ENCODE results near the gene ARIH2. TPM values are rescaled to one million over a fixed set of nuclear protein-coding genes. Genes with fewer than 3 reads are reported as not detected.
A peak's percentile ranks its signal among the peaks of the same experiment; 100 is the strongest.

ARIH2 gene
- total RNA-seq, 4 donors from 2014 or later, result 118 to 176 (median 143) TPM

DNA sequence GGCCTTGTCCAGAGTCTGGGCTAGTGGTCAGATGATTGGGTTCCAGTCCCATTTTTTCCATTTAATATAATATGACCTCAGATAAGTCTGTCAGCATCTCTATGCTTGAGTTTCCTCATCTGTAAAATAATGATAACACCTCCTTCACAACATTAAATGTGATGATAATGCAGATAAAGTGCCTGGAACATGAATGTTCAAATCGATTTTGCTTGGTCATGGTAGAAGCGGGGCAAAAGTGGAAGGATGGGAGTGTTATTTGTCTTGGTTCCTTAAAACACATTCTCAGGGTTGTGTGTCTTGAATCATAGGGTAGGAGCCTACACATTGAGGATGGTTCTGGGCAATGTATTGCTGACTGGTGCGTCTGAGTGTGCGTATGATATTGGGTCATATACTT lies 16.9 kb downstream of the ARIH2 start:
- H3K27me3 ChIP-seq, result no peaks in the 10 kb centered on the region
- in situ Hi-C loops (cut with MboI; ENCODE audit: low sequenced_read_pairs in 4 of 4) (no loop called here), intact Hi-C loops (cut with DNase I; ENCODE audit: low total_unique reads) (no loop called here)
- peaks cover 50 to 63% of the 10 kb centered on the region in 2 donors for H3K4me1 ChIP-seq
- H3K36me3 ChIP-seq, result no peaks in the 10 kb centered on the region
- no peaks in the 10 kb centered on the region for H3K9me3 ChIP-seq
- no peak for ATAC-seq
- DNase-seq, result no peak
- H3K4me3 ChIP-seq, result peak overlapping the region in 2 of 4 donors; percentile 15 to 16
- H3K27ac ChIP-seq, result peak overlapping the region; percentile 72 to 81 (median 77)
- TF ChIP-seq POLR2A (IDR thresholded peaks at IDR 0.05), result no peak
- TF ChIP-seq, protein P1, sequence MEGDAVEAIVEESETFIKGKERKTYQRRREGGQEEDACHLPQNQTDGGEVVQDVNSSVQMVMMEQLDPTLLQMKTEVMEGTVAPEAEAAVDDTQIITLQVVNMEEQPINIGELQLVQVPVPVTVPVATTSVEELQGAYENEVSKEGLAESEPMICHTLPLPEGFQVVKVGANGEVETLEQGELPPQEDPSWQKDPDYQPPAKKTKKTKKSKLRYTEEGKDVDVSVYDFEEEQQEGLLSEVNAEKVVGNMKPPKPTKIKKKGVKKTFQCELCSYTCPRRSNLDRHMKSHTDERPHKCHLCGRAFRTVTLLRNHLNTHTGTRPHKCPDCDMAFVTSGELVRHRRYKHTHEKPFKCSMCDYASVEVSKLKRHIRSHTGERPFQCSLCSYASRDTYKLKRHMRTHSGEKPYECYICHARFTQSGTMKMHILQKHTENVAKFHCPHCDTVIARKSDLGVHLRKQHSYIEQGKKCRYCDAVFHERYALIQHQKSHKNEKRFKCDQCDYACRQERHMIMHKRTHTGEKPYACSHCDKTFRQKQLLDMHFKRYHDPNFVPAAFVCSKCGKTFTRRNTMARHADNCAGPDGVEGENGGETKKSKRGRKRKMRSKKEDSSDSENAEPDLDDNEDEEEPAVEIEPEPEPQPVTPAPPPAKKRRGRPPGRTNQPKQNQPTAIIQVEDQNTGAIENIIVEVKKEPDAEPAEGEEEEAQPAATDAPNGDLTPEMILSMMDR (IDR thresholded peaks at IDR 0.05 in 4 of 5, conservative IDR thresholded peaks at IDR 0.05 in 1 of 5), result no peak

DNA sequence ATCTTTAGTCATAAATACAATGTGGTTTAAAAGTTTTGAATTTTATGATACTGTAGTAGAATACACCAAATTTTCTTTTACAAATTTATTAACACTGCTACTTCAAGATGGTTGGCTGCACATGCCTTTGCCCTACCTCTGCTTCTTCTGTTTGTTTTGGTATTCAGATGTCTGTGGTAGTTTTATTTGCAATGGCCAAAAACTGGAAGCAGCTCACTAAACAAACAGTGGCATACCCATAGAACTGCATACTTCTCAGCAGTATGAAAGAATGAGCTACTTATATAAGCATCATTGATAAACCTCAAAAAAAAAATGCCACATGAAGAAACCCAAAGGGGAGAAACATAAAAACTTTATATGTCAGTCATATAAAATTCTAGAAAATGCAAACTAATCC lies 19.5 kb downstream of the ARIH2 start:
- Histone ChIP-seq H3K27ac (peak overlapping the region in 2 of 4 donors; percentile 4 to 6), H3K4me3 (no peak overlapping the region), H3K4me1 (peaks cover 30 to 40% of the 10 kb centered on the region in 2 donors), H3K36me3 (peaks cover 0 to 4% of the 10 kb centered on the region in 2 donors), H3K27me3 (no peaks in the 10 kb centered on the region), H3K9me3 (no peaks in the 10 kb centered on the region)
- in situ Hi-C loops (cut with MboI; ENCODE audit: low sequenced_read_pairs in 4 of 4), result no loop called here
- ATAC-seq (no peak), DNase-seq (no peak)
- intact Hi-C loops (cut with DNase I; ENCODE audit: low total_unique reads), result no loop called here
- TF ChIP-seq, protein P1 (IDR thresholded peaks at IDR 0.05 in 4 of 5, conservative IDR thresholded peaks at IDR 0.05 in 1 of 5), result no peak

DNA sequence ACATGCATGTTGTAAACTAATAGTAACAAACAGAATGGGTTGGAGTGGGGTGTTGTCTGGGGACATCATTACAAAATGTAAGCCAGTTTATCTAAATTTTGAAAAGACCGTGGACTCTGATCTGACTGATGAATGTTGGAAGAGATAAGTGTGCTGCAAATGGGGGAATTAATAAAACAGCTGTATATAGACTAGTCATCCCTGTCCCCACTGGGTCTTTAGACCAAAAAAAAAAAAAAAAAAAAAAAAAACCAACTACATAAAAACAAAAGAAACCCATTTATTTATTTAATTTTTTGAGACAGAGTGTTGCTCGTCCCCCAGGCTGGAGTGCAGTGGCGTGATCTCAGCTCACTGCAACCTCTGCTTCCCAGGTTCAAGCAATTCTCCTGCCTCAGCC lies 20.0 kb downstream of the ARIH2 start:
- H3K9me3 ChIP-seq, result no peaks in the 10 kb centered on the region
- intact Hi-C loops (cut with DNase I; ENCODE audit: low total_unique reads) (no loop called here), in situ Hi-C loops (cut with MboI; ENCODE audit: low sequenced_read_pairs in 4 of 4) (no loop called here)
- peaks cover 0 to 4% of the 10 kb centered on the region in 2 donors for H3K36me3 ChIP-seq
- DNase-seq (no peak), ATAC-seq (no peak)
- no peak overlapping the region for H3K4me3 ChIP-seq
- H3K4me1 ChIP-seq, result peaks cover 29 to 42% of the 10 kb centered on the region in 2 donors
- TF ChIP-seq POLR2A (IDR thresholded peaks at IDR 0.05), result no peak
- TF ChIP-seq, protein P1 (IDR thresholded peaks at IDR 0.05 in 4 of 5, conservative IDR thresholded peaks at IDR 0.05 in 1 of 5), result no peak
- H3K27me3 ChIP-seq, result no peaks in the 10 kb centered on the region
- no peak overlapping the region for H3K27ac ChIP-seq

DNA sequence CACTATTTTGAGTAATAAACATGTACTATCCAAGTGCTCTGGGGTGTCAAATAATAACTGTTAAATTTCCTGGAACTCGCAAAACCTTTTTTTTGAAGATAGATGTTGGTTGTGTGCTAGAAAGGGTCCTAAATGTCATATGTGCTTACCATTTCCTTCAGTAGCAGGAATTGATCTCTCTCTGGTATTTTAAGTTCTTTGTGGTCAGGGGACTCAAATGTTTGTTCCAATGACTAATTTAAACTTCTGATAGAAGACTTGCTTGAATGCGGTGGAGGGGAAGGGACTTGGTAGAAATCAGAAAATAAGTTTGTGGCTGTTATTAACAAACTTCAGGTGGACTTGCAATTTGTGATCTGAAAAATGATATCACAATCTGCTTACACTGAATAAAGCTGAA lies 26.8 kb downstream of the ARIH2 start:
- intact Hi-C loops (cut with DNase I; ENCODE audit: low total_unique reads) (no loop called here), in situ Hi-C loops (cut with MboI; ENCODE audit: low sequenced_read_pairs in 4 of 4) (no loop called here)
- Histone ChIP-seq H3K9me3 (no peaks in the 10 kb centered on the region), H3K4me1 (peaks cover 44 to 47% of the 10 kb centered on the region in 2 donors), H3K36me3 (peaks cover 0 to 4% of the 10 kb centered on the region in 2 donors), H3K27me3 (no peaks in the 10 kb centered on the region), H3K27ac (peak overlapping the region; percentile 34 to 62 (median 54)), H3K4me3 (no peak overlapping the region)
- TF ChIP-seq, protein P1 (IDR thresholded peaks at IDR 0.05 in 4 of 5, conservative IDR thresholded peaks at IDR 0.05 in 1 of 5), result no peak
- TF ChIP-seq POLR2A (IDR thresholded peaks at IDR 0.05), result no peak
- ATAC-seq, result no peak
- no peak for DNase-seq

All from gastrocnemius medialis (tissue), 4 donors.